Adrenal gland (tissue), 5 donors: ENCODE results near the gene PTGDR2.

Source experiments
- CTCF ChIP-seq, 6 experiments: fragments of 450-650 bp in 4 of 6; fragments of 200-600 bp in 2 of 6; sonication (generic) in 1 of 6; IDR thresholded peaks; 1 replicate in 5 of 6; 2 replicates in 1 of 6; pipeline versions ENCODE4 v1.5.1 to v1.8.0; 2016 to 2021; ENCODE audit warnings: antibody characterized with exemption in 6 of 6, mild to moderate bottlenecking in 2 of 6, moderate library complexity in 1 of 6
- POLR2A ChIP-seq, 2 donors: fragments of 450-650 bp; IDR thresholded peaks; one replicate each; pipeline ENCODE4 v1.6.1; 2017; ENCODE audit warnings: antibody characterized with exemption in 2 of 2, mild to moderate bottlenecking in 2 of 2, moderate library complexity in 1 of 2
- donor health status: DM: no; HTN: no; CAD: no.

- TF ChIP-seq CTCF (IDR thresholded peaks at IDR 0.05) (no peak), POLR2A (IDR thresholded peaks at IDR 0.05) (no peak)
These were observed 41.6 kb downstream of the PTGDR2 start for GRCh38 chr11:60814112-60814511.
